DMS153 (cell line): ENCODE data around the gene CDIPT.
A peak's percentile ranks its signal among the peaks of the same experiment; 100 is the strongest.
"Not testable (repeated sequence)": the region's sequence is repeated elsewhere in the genome, so short reads cannot be mapped to it uniquely, and the experiment has no call there.

Source experiments
- DNase-seq: peaks from one replicate; lab custom pipeline; 2025; lab: John Stamatoyannopoulos, UW

Gene CDIPT

GRCh38 chr16:29862884-29863668, at the start of gene CDIPT:
CDIPT (minus strand) TSS chr16:29863226; CDS start chr16:29862857, 369 bp downstream.
- DNase-seq, result peak; percentile 92

GRCh38 chr16:29912087-29912486, 49.1 kb upstream of the CDIPT start:
- DNase-seq, result no peak

GRCh38 chr16:29911676-29912010, 48.6 kb upstream of the CDIPT start:
- no peak for DNase-seq

GRCh38 chr16:29910819-29911675, 48.0 kb upstream of the CDIPT start:
- DNase-seq, result no peak

GRCh38 chr16:29909851-29910250, 46.8 kb upstream of the CDIPT start:
- not testable (repeated sequence) for DNase-seq

- no peak for DNase-seq
Observed at GRCh38 chr16:29909391-29909790, 46.4 kb upstream of the CDIPT start.

- no peak for DNase-seq
Observed at GRCh38 chr16:29908719-29909220, 45.7 kb upstream of the CDIPT start.

- no peak for DNase-seq
Observed at GRCh38 chr16:29907973-29908372, 44.9 kb upstream of the CDIPT start.

GRCh38 chr16:29906520-29907244, 43.7 kb upstream of the CDIPT start:
- no peak for DNase-seq

- no peak for DNase-seq
Observed at GRCh38 chr16:29905668-29906067, 42.6 kb upstream of the CDIPT start.

GRCh38 chr16:29904947-29905346, 41.9 kb upstream of the CDIPT start:
- no peak for DNase-seq

- DNase-seq, result no peak
Observed at GRCh38 chr16:29903590-29903989, 40.6 kb upstream of the CDIPT start.

GRCh38 chr16:29901607-29901945, 38.5 kb upstream of the CDIPT start:
- DNase-seq, result no peak

- DNase-seq, result no peak
Observed at GRCh38 chr16:29900888-29901606, 38.0 kb upstream of the CDIPT start.

GRCh38 chr16:29900102-29900887, 37.3 kb upstream of the CDIPT start, which contains the start of gene ASPHD1:
ASPHD1 (plus strand) TSS chr16:29900488; CDS start chr16:29900972, 484 bp downstream.
- peak; percentile 56 for DNase-seq

GRCh38 chr16:29899516-29900101, 36.6 kb upstream of the CDIPT start, which contains the start of gene SEZ6L2:
SEZ6L2 (minus strand) TSS chr16:29899550; CDS start chr16:29899019, 531 bp downstream.
- DNase-seq, result peak; percentile 88

- no peak for DNase-seq
Observed at GRCh38 chr16:29898804-29899515, 35.9 kb upstream of the CDIPT start.

- no peak for DNase-seq
Observed at GRCh38 chr16:29898135-29898803, 35.2 kb upstream of the CDIPT start.

- no peak for DNase-seq
Observed at GRCh38 chr16:29897333-29897732, 34.3 kb upstream of the CDIPT start.
